Uterus (tissue), 4 donors: Measurements from ENCODE around the gene GALNT18. TPM values are rescaled to one million over a fixed set of nuclear protein-coding genes. Genes with fewer than 3 reads are reported as not detected.
"Not testable (repeated sequence)": the region's sequence is repeated elsewhere in the genome, so short reads cannot be mapped to it uniquely, and the experiment has no call there.

Experiments used
- DNase-seq, 2 donors: peaks; one replicate each; pipeline ENCODE4 v3.0.0-alpha.2; 2019 to 2020
- H3K27ac ChIP-seq, 2 donors: fragments of 200-600 bp; sonication (generic); 1 replicate in 1 of 2; 2 replicates in 1 of 2; pipeline ENCODE4 v1.5.1; 2016 to 2018
- H3K27me3 ChIP-seq, 2 donors: fragments of 200-600 bp; sonication (generic); one replicate each; pipeline ENCODE4 v1.5.1; 2018 to 2019; ENCODE audit warnings: control low read depth in 1 of 2
- H3K36me3 ChIP-seq, 2 donors: fragments of 200-600 bp; sonication (generic); one replicate each; pipeline ENCODE4 v1.5.1; 2019; ENCODE audit warnings: control low read depth in 1 of 2
- H3K4me1 ChIP-seq, 2 donors: fragments of 200-600 bp; sonication (generic); one replicate each; pipeline ENCODE4 v1.5.1; 2018 to 2019; ENCODE audit warnings: control low read depth in 1 of 2
- H3K4me3 ChIP-seq, 2 donors: fragments of 200-600 bp; sonication (generic); 1 replicate in 1 of 2; 2 replicates in 1 of 2; pipeline ENCODE4 v1.5.1; 2018 to 2019; ENCODE audit warnings: mild to moderate bottlenecking in 1 of 2
- H3K9me3 ChIP-seq, 2 donors: fragments of 200-600 bp; sonication (generic); one replicate each; pipeline ENCODE4 v1.5.1; 2019; ENCODE audit warnings: control low read depth in 1 of 2
- POLR2A ChIP-seq, 2 donors: fragments of 450-650 bp; IDR thresholded peaks; one replicate each; pipeline ENCODE4 v1.6.1; 2016; ENCODE audit warnings: antibody characterized with exemption in 2 of 2, mild to moderate bottlenecking in 1 of 2, moderate library complexity in 1 of 2
- intact Hi-C: fragments of 100-400 bp; cut with DNase I; formaldehyde crosslinking; loops from one replicate; pipeline ENCODE4 v1.15.1; 2023; ENCODE audit warnings: low total_unique reads
- total RNA-seq, 4 donors: library from RNA; depleted of rRNA in 3 of 4; stranded (reverse); fragments of >200 nt in 3 of 4; gene quantifications; one replicate each; pipeline versions ENCODE4 v1.1.0 to v1.2.4, GENCODE V29; 2014 to 2023
- TF ChIP-seq, protein P1 (sequence below), 4 experiments: fragments of 200-600 bp in 2 of 4; fragments of 450-650 bp in 2 of 4; sonication (generic) in 2 of 4; IDR thresholded peaks; one replicate each; pipeline ENCODE4 v1.5.1; 2016 to 2019; ENCODE audit warnings: antibody characterized with exemption in 4 of 4, mild to moderate bottlenecking in 2 of 4, moderate library complexity in 1 of 4
- donor health status: DM: yes; HTN: yes; CAD: no.

The GALNT18 gene
- total RNA-seq, 4 donors from 2014 or later = 21.4 to 35.1 (median 27.3) TPM

DNA sequence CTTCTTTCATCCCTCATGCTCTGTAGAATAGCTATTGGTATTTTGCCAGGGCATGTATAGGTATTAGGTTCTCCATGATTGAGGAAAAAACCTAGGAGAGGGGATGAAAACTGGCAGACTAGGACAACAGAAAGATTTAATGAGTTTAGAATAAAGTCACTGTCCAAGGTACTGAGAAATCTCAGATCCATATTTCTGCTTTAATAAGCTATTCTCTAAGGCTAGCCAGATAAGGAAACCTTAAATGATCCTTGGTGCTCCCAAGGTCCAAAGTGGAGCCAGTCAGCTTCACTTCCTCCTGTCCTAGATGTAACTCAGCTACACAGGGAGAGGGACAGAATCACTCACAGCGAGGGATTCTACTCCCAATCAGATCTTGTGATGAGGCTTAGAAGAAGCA lies 255.0 kb downstream of the GALNT18 start:
- DNase-seq = no peak
- no peak overlapping the region for H3K4me3 ChIP-seq
- TF ChIP-seq, protein P1, sequence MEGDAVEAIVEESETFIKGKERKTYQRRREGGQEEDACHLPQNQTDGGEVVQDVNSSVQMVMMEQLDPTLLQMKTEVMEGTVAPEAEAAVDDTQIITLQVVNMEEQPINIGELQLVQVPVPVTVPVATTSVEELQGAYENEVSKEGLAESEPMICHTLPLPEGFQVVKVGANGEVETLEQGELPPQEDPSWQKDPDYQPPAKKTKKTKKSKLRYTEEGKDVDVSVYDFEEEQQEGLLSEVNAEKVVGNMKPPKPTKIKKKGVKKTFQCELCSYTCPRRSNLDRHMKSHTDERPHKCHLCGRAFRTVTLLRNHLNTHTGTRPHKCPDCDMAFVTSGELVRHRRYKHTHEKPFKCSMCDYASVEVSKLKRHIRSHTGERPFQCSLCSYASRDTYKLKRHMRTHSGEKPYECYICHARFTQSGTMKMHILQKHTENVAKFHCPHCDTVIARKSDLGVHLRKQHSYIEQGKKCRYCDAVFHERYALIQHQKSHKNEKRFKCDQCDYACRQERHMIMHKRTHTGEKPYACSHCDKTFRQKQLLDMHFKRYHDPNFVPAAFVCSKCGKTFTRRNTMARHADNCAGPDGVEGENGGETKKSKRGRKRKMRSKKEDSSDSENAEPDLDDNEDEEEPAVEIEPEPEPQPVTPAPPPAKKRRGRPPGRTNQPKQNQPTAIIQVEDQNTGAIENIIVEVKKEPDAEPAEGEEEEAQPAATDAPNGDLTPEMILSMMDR (IDR thresholded peaks at IDR 0.05) = no peak
- TF ChIP-seq POLR2A (IDR thresholded peaks at IDR 0.05) = no peak
- H3K27me3 ChIP-seq = no peaks in the 10 kb centered on the region
- H3K4me1 ChIP-seq = no peaks in the 10 kb centered on the region
- no peaks in the 10 kb centered on the region for H3K9me3 ChIP-seq
- intact Hi-C loops = no loop called here
- no peaks in the 10 kb centered on the region for H3K36me3 ChIP-seq
- H3K27ac ChIP-seq = no peak overlapping the region

DNA sequence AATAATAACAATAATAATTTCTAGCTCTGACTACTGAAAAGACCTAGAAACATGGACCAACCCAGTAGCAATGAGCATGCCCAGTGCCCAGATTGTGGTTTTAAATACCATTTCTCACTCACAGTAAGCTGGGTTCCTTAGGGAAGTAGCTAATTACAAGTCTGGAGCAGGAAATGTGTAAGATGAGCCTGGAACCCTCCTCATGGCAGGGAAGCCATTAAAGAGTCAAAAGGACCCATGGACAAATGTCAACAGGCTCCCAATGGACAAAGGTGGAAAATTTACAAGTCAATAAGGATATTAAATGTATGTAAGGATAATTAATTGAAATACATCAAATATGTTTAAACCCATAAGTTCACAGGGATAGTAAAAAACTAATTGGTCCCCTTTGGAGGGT lies 258.1 kb downstream of the GALNT18 start:
- Histone ChIP-seq H3K9me3 (no peaks in the 10 kb centered on the region), H3K27me3 (no peaks in the 10 kb centered on the region), H3K36me3 (no peaks in the 10 kb centered on the region), H3K27ac (no peak overlapping the region), H3K4me3 (no peak overlapping the region), H3K4me1 (no peaks in the 10 kb centered on the region)
- DNase-seq = no peak
- intact Hi-C loops = no loop called here
- TF ChIP-seq, protein P1 (IDR thresholded peaks at IDR 0.05) = no peak
- no peak for TF ChIP-seq POLR2A (IDR thresholded peaks at IDR 0.05)

DNA sequence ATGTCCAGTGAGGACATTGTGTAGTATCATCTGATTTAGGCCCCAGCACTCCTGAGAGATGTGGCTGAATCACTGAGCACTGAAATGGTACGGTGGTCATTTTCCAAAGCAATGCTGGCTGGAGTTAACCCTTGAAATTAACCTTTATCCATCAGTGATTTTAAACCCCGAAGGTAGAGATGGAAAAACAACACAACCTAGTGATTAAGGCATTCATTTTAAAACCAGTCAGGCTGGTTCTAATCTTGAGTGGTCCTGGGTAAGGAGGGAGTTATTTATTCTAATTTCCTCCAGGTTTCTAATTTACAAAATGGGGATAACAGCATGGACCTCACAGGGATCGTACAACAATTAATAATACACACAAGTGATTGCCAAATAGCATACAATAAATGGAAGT lies 262.2 kb downstream of the GALNT18 start:
- no peak for TF ChIP-seq POLR2A (IDR thresholded peaks at IDR 0.05)
- TF ChIP-seq, protein P1 (IDR thresholded peaks at IDR 0.05) = no peak
- intact Hi-C loops = no loop called here
- Histone ChIP-seq H3K4me1 (no peaks in the 10 kb centered on the region), H3K9me3 (no peaks in the 10 kb centered on the region), H3K4me3 (no peak overlapping the region), H3K36me3 (no peaks in the 10 kb centered on the region), H3K27me3 (no peaks in the 10 kb centered on the region), H3K27ac (no peak overlapping the region)
- no peak for DNase-seq

DNA sequence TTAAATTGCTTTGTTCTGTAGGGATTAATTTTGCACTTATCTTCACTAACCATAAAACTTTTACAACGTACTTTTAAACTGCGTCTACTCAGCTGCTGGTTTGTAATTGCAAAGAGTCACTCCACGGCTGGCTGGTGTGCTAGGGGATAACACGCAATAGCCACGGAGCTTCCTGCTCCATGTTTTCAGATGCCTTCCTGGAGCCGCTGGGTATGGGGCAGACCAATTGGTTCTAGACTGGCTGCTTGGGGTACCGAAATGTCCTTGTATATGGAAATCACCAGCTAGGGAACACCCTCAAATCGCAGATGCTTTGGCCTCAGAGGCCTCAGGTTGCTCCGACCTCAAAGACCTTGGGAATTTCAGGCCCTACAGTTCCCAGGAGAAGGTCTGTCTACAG lies 265.0 kb downstream of the GALNT18 start:
- Histone ChIP-seq H3K27ac (no peak overlapping the region), H3K27me3 (no peaks in the 10 kb centered on the region), H3K4me1 (no peaks in the 10 kb centered on the region), H3K36me3 (no peaks in the 10 kb centered on the region), H3K9me3 (no peaks in the 10 kb centered on the region), H3K4me3 (no peak overlapping the region)
- intact Hi-C loops = no loop called here
- DNase-seq = no peak
- TF ChIP-seq, protein P1 (IDR thresholded peaks at IDR 0.05) = no peak
- no peak for TF ChIP-seq POLR2A (IDR thresholded peaks at IDR 0.05)

DNA sequence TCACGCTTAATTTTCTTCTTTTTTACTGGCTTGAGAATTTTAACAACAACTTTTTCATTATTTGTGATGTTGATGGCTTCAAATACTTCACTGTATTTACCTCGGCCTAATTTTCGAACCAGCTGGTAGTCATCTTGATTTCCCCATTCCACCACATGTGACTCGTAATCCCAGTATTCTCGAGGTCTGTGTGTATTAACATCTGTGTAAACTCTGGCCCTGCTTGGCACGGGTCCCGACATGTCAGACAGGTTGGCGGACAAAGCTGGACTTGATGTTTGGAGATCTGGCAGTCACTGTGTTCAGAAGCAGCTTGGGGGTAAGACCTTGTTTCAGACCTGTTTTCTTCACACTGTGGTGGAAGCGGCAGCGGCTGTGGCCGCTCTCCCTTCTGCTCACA lies 268.9 kb downstream of the GALNT18 start, which contains the start of gene CSNK2A3:
Gene CSNK2A3 (minus strand): TSS at position 373 of the 400 bp plus-strand sequence. CDS start 131 bp downstream, at position 242.
- intact Hi-C loops, H3K27ac ChIP-seq, H3K27me3 ChIP-seq, H3K4me3 ChIP-seq, DNase-seq, H3K4me1 ChIP-seq, H3K9me3 ChIP-seq, H3K36me3 ChIP-seq: not testable (repeated sequence)

DNA sequence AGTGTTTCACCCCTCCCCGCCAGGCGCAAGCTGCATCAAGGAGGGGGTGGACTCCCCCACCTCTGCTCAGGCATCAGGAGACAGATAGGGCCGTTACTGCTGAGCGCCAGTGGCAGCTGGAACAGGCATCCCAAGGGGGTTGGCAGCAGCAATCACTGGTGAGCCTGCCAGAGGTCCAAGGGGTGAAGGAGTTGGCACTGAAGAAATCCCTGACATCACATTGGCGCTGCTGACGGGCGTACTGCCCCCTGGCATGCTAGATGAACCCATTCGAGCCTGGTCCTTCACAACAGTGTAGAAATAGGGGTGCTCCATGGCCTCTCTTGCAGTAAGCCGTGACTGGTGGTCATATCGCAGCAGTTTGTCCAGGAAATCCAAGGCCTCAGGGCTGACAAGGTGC lies 270.0 kb downstream of the GALNT18 start:
- H3K9me3 ChIP-seq, DNase-seq, H3K4me3 ChIP-seq, H3K27ac ChIP-seq, intact Hi-C loops, H3K4me1 ChIP-seq, H3K27me3 ChIP-seq, H3K36me3 ChIP-seq: not testable (repeated sequence)
